HEK293 (cell line): ENCODE measurements around the gene PCSK1.

Experiments
- CTCF ChIA-PET: fragments of 350-600 bp; formaldehyde crosslinking; extraction: SDS; loops from one replicate; lab custom pipeline; 2021; ENCODE audit warnings: antibody characterized with exemption; lab: Yijun Ruan, JAX
- POLR2A ChIA-PET: fragments of 300-600 bp; formaldehyde crosslinking; extraction: SDS; loops from one replicate; lab custom pipeline; 2020; ENCODE audit warnings: antibody characterized with exemption, inconsistent platforms; lab: Yijun Ruan, JAX
- H3K27ac ChIP-seq: fragments of 200-500 bp; sonication (Bioruptor generic); 2 replicates; pipeline ENCODE4 v1.5.1; 2014; ENCODE audit warnings: low read depth, low read length, control low read depth, inconsistent platforms; ENCODE audit errors: extremely low read depth
- H3K36me3 ChIP-seq, 2 experiments: fragments of 200-500 bp in 1 of 2; sonication (Bioruptor generic) in 1 of 2; 1 replicate in 1 of 2; 2 replicates in 1 of 2; pipeline ENCODE4 v1.5.1; 2014 to 2017; ENCODE audit warnings: inconsistent platforms in 2 of 2, low read length in 2 of 2; ENCODE audit not compliant: control insufficient read depth in 2 of 2, insufficient read depth in 1 of 2
- H3K4me1 ChIP-seq: fragments of 200-500 bp; sonication (Bioruptor generic); 2 replicates; pipeline ENCODE4 v1.5.1; 2014; ENCODE audit warnings: mild to moderate bottlenecking, low read length, inconsistent platforms; ENCODE audit not compliant: control insufficient read depth, insufficient read depth
- H3K4me3 ChIP-seq: 2 replicates; pipeline ENCODE4 v1.5.1; 2011; ENCODE audit warnings: low read depth, mild to moderate bottlenecking, control low read depth, low read length, moderate library complexity
- H3K9me3 ChIP-seq: fragments of 200-500 bp; sonication (Bioruptor generic); 2 replicates; pipeline ENCODE4 v1.5.1; 2014; ENCODE audit warnings: low read depth, low read length, inconsistent platforms; ENCODE audit not compliant: control insufficient read depth, insufficient read depth
- ATF2 ChIP-seq: fragments of 450-650 bp; formaldehyde crosslinking; IDR thresholded peaks from 2 replicates; pipeline ENCODE4 v1.5.1; 2016; ENCODE audit warnings: missing biosample characterization, missing genetic modification characterization, low read depth
- BCL11A ChIP-seq: fragments of 450-650 bp; formaldehyde crosslinking; IDR thresholded peaks from 2 replicates; pipeline ENCODE4 v1.5.1; 2016; ENCODE audit warnings: low read depth, missing biosample characterization, missing genetic modification characterization
- EGR2 ChIP-seq: fragments of 450-650 bp; formaldehyde crosslinking; IDR thresholded peaks from 2 replicates; pipeline ENCODE4 v1.5.1; 2016; ENCODE audit warnings: low read depth, missing biosample characterization, missing genetic modification characterization
- GLI2 ChIP-seq: fragments of 450-650 bp; formaldehyde crosslinking; IDR thresholded peaks from 2 replicates; pipeline ENCODE4; 2017; ENCODE audit warnings: missing biosample characterization, missing genetic modification characterization, low read depth, borderline replicate concordance
- KLF10 ChIP-seq: fragments of 450-650 bp; IDR thresholded peaks from 2 replicates; pipeline ENCODE4 v1.5.1; 2018; ENCODE audit warnings: missing biosample characterization, mild to moderate bottlenecking, missing genetic modification characterization
- KLF16 ChIP-seq: fragments of 450-650 bp; formaldehyde crosslinking; IDR thresholded peaks from 2 replicates; pipeline ENCODE4 v1.5.1; 2017; ENCODE audit warnings: missing biosample characterization, missing genetic modification characterization
- PRDM6 ChIP-seq: fragments of 450-650 bp; formaldehyde crosslinking; IDR thresholded peaks from 2 replicates; pipeline ENCODE4 v1.5.1; 2017; ENCODE audit warnings: missing biosample characterization, missing genetic modification characterization
- TCF7L2 ChIP-seq: IDR thresholded peaks from 2 replicates; pipeline ENCODE4 v1.6.1; 2011; ENCODE audit warnings: low read depth, mild to moderate bottlenecking, inconsistent platforms, low read length, moderate library complexity, borderline replicate concordance
- ZFP69B ChIP-seq: fragments of 450-650 bp; formaldehyde crosslinking; IDR thresholded peaks from 2 replicates; pipeline ENCODE4 v1.5.1; 2016; ENCODE audit warnings: missing biosample characterization, missing genetic modification characterization
- ZNF121 ChIP-seq: fragments of 450-650 bp; formaldehyde crosslinking; IDR thresholded peaks from 2 replicates; pipeline ENCODE4 v1.5.1; 2016; ENCODE audit warnings: missing biosample characterization, missing genetic modification characterization
- ZNF132 ChIP-seq: fragments of 450-650 bp; formaldehyde crosslinking; IDR thresholded peaks from 2 replicates; pipeline ENCODE4 v1.5.1; 2017; ENCODE audit warnings: missing biosample characterization, missing genetic modification characterization, borderline replicate concordance
- ZNF148 ChIP-seq: fragments of 450-650 bp; formaldehyde crosslinking; IDR thresholded peaks from 2 replicates; pipeline ENCODE4 v1.5.0; 2017; ENCODE audit warnings: missing biosample characterization, missing genetic modification characterization, borderline replicate concordance
- ZNF18 ChIP-seq: fragments of 450-650 bp; formaldehyde crosslinking; IDR thresholded peaks from 2 replicates; pipeline ENCODE4 v1.5.1; 2016; ENCODE audit warnings: missing biosample characterization, missing genetic modification characterization
- ZNF23 ChIP-seq: fragments of 450-650 bp; formaldehyde crosslinking; IDR thresholded peaks from 2 replicates; pipeline ENCODE4 v1.5.1; 2016; ENCODE audit warnings: missing biosample characterization, missing genetic modification characterization, borderline replicate concordance
- ZNF280D ChIP-seq: fragments of 450-650 bp; formaldehyde crosslinking; IDR thresholded peaks from 2 replicates; pipeline ENCODE4 v1.5.1; 2016; ENCODE audit warnings: missing biosample characterization, missing genetic modification characterization
- ZNF324 ChIP-seq: fragments of 450-650 bp; formaldehyde crosslinking; IDR thresholded peaks from 2 replicates; pipeline ENCODE4 v1.5.1; 2016; ENCODE audit warnings: missing biosample characterization, missing genetic modification characterization
- ZNF48 ChIP-seq: fragments of 450-650 bp; formaldehyde crosslinking; IDR thresholded peaks from 2 replicates; pipeline ENCODE4 v1.5.1; 2016; ENCODE audit warnings: missing biosample characterization, missing genetic modification characterization
- ZNF488 ChIP-seq: fragments of 450-650 bp; formaldehyde crosslinking; IDR thresholded peaks from 2 replicates; pipeline ENCODE4 v1.5.1; 2016; ENCODE audit warnings: missing biosample characterization, missing genetic modification characterization
- ZNF596 ChIP-seq: fragments of 450-650 bp; IDR thresholded peaks from 2 replicates; pipeline ENCODE4 v1.5.0; 2018; ENCODE audit warnings: missing biosample characterization, mild to moderate bottlenecking, missing genetic modification characterization, moderate library complexity
- ZNF654 ChIP-seq: fragments of 450-650 bp; formaldehyde crosslinking; IDR thresholded peaks from 2 replicates; pipeline ENCODE4 v1.5.1; 2016; ENCODE audit warnings: low read depth, missing biosample characterization, missing genetic modification characterization
- ZNF768 ChIP-seq: fragments of 450-650 bp; formaldehyde crosslinking; IDR thresholded peaks from 2 replicates; pipeline ENCODE4 v1.5.1; 2018; ENCODE audit warnings: missing biosample characterization, mild to moderate bottlenecking, missing genetic modification characterization
- ZSCAN23 ChIP-seq: fragments of 450-650 bp; formaldehyde crosslinking; IDR thresholded peaks from 2 replicates; pipeline ENCODE4 v1.5.1; 2016; ENCODE audit warnings: missing biosample characterization, missing genetic modification characterization
- ZXDB ChIP-seq: fragments of 450-650 bp; formaldehyde crosslinking; IDR thresholded peaks from 2 replicates; pipeline ENCODE4 v1.5.1; 2016; ENCODE audit warnings: missing biosample characterization, missing genetic modification characterization

PCSK1 gene

GRCh38 chr5:96410013-96410412, 23.0 kb downstream of the PCSK1 start:
- Histone ChIP-seq H3K4me3 (no peak overlapping the region), H3K4me1 (no peaks in the 10 kb centered on the region), H3K27ac (no peak overlapping the region), H3K36me3 (no peaks in the 10 kb centered on the region), H3K9me3 (no peaks in the 10 kb centered on the region)
- ChIA-PET POLR2A (no interaction called here), CTCF (no interaction called here)
- no peak for TF ChIP-seq GLI2
- no peak for TF ChIP-seq KLF16 (tag by site-specific recombination)
- TF ChIP-seq TCF7L2 = no peak
- no peak for TF ChIP-seq ZNF23 (tag by site-specific recombination)
- TF ChIP-seq ZSCAN23 (tag by site-specific recombination) = no peak
- TF ChIP-seq ZNF596 = no peak
- no peak for TF ChIP-seq ZNF121 (tag by site-specific recombination)
- no peak for TF ChIP-seq PRDM6 (tag by site-specific recombination)
- no peak for TF ChIP-seq ATF2 (tag by site-specific recombination)
- TF ChIP-seq ZNF324 (tag by site-specific recombination) = no peak
- TF ChIP-seq BCL11A = no peak
- no peak for TF ChIP-seq ZFP69B (tag by site-specific recombination)
- TF ChIP-seq EGR2 (tag by site-specific recombination) = no peak
- TF ChIP-seq ZNF48 (tag by site-specific recombination) = no peak

GRCh38 chr5:96408841-96409538, 24.1 kb downstream of the PCSK1 start:
- Histone ChIP-seq H3K36me3 (no peaks in the 10 kb centered on the region), H3K4me1 (no peaks in the 10 kb centered on the region), H3K4me3 (no peak overlapping the region), H3K27ac (no peak overlapping the region), H3K9me3 (no peaks in the 10 kb centered on the region)
- ChIA-PET CTCF (interaction anchor here (0.6 kb wide), 1 partner anchor 63 kb away, joined by 3 read pairs; no protein-coding TSS in a partner anchor), POLR2A (no interaction called here)
- TF ChIP-seq ZNF324 (tag by site-specific recombination) (no peak), ZNF280D (tag by site-specific recombination) (no peak), ZNF488 (tag by site-specific recombination) (no peak), ZNF148 (no peak), ZNF768 (no peak), ZNF654 (tag by site-specific recombination) (no peak), ZNF18 (tag by site-specific recombination) (no peak), ZXDB (tag by site-specific recombination) (no peak), KLF10 (no peak), ZNF132 (tag by site-specific recombination) (no peak)
